ENCODE data around the gene P4HTM.
A peak's percentile ranks its signal among the peaks of the same experiment; 100 is the strongest.

P4HTM gene

DNA sequence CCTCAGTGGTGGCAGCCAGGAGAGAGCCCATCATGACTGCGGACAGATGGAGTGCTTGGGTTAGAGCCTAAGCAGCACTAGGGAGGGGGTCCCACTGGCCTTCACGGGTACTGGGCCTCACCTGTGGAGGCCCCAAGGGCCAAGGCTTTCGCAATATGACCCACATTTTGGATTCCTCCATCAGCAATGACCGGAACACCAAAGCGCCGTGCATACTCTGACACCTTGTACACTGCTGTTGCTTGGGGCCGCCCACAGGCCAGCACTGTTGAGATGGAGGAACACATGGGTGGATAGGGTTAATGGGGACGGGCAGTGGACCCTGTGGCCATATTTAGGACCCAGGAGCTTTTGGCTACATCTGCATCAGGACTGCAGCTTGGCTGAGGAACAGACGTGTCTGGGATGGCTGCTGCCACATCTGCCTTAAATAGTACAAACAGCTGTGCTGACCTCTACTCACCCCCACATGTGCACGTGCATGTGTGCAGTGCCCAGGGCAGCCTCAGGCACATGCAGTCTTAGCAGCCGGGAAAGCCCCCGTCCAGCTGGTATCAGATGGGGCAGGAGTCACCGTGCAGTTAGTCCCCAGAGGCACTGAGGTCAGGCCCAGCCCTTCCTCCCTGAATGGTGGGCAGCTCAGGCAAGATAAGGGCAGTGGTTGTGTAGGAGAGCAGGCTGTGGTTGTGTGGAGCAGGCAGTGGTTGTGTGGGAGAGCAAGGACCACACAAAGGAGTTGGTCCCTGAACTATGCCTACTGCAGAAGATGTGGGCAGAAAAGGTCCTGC is 35.2 kb downstream of the P4HTM start:
- TF ChIP-seq CTCF (IDR thresholded peaks at IDR 0.05; ENCODE audit: low read depth, low read length, missing control alignments): no peak
- DNase-seq (ENCODE audit: low read depth): no peak
- H3K4me3 ChIP-seq (ENCODE audit: low read depth, low read length): no peak overlapping the region

DNA sequence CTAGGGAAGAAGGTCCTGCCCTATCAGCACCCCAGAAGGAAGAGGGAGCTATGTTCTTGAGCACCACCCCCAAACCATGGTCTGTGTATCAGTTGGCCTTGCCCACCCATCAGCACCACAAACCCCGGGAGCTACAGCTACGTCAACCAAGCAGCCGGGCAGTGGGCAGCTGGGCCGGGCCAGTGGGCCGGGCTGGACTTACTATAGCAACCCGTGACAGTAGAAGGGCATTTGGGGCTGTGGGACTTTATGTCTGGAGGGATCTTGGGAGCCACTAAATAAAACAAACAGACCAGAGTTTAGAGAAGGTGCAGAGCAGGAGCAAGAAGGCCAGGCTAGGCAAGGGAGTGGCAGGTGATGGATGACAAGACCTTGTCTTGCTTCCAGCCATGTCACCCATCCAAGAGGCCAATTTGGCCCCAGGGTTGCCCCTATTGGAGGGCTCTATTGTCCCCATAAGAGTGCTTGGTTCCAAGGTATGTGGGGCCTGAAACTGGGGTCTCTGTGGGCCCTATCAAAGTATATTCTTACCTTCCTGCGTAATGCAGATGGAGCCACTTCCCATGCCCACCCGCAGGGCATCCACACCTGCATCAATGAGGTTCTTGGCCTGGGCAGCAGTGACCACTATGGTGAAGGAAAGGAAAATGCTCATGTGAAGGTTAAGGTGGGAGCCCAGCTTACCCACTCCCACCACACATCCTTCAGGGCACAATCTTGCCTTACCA is 35.9 kb downstream of the P4HTM start:
- H3K4me3 ChIP-seq (ENCODE audit: low read depth, low read length): no peak overlapping the region
- no peak for TF ChIP-seq CTCF (IDR thresholded peaks at IDR 0.05; ENCODE audit: low read depth, low read length, missing control alignments)
- no peak for DNase-seq (ENCODE audit: low read depth)

- no peak for DNase-seq (ENCODE audit: low read depth)
- no peak for TF ChIP-seq CTCF (IDR thresholded peaks at IDR 0.05; ENCODE audit: low read depth, low read length, missing control alignments)
- no peak overlapping the region for H3K4me3 ChIP-seq (ENCODE audit: low read depth, low read length)
Observed at GRCh38 chr3:49026536-49026935, 36.5 kb downstream of the P4HTM start.

DNA sequence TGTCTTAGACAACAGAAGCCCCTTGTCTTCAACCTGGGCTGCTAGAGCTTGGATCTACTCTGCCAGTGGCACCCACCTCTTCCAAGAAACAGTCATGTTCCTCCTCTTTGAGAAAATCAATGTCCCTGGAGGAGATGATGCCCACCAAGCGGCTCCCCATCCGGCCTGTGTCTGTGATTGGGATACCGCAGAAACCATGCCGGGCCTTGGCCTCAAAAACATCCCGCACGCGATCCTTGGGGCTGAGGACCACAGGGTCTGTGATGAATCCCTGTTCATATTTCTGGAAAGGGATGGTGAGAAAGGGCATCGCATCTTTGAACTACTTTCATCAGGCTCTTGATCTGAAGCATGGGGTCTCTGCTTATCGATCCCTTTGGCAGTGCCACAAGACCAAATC is 37.6 kb downstream of the P4HTM start:
- no peak overlapping the region; the same call in 1 of the 2 replicates for H3K4me3 ChIP-seq (ENCODE audit: low read depth, low read length)
- TF ChIP-seq CTCF (IDR thresholded peaks at IDR 0.05; ENCODE audit: low read depth, low read length, missing control alignments): no peak
- no peak for DNase-seq (ENCODE audit: low read depth)

GRCh38 chr3:49028298-49028672 is 38.2 kb downstream of the P4HTM start:
- no peak for TF ChIP-seq CTCF (IDR thresholded peaks at IDR 0.05; ENCODE audit: low read depth, low read length, missing control alignments)
- H3K4me3 ChIP-seq (ENCODE audit: low read depth, low read length): peak overlapping the region; percentile 87
- no peak for DNase-seq (ENCODE audit: low read depth)

DNA sequence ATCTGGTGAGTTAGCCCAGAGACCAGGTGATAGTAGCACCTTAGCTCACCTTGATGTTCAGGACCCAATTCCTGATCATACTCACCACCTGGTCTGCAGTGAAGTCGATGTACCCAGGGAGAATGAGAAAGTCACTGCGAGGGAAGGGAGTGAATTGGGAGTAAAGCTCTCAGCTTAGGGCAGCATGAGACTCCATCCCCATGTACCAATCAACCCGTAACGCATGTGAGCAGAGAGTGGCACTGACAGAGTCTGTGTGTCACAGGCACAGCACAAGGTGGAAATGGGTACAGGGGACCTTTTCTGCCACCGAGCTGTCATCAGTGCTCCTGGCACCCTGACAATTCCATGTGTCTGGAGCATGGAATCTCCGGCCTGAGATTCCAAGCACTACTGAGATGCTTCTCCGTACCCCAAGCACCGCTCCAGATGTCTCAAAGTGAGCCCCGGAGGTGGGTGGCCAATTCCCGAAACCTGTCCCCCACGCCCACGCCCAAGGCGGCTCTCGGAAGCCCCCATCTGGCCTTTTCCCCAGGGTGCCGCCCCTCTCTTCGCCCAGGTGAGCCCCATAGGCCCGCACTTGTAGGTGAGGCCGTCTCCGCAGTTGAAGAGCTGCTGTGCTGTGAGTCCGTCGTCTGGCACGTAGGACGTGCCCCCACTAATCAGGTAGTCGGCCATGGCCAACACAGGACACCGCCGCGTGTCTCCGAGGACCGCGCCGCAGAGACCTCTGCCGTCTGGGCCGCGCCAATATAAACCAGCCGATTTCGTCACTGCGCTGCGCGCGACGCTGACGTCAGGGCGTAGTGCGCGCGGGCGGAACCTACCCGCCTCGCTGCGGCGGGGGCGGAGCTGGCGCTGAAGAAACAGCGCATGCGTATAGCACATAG is 38.9 kb downstream of the P4HTM start, which contains the start of gene IMPDH2:
Gene IMPDH2 (minus strand): TSS at position 726 of the 890 bp plus-strand sequence. CDS start 48 bp downstream, at position 678.
- H3K4me3 ChIP-seq (ENCODE audit: low read depth, low read length): peak within 1 kb of the TSS; percentile 87
- peak; percentile 76 for DNase-seq (ENCODE audit: low read depth)
- no peak for TF ChIP-seq CTCF (IDR thresholded peaks at IDR 0.05; ENCODE audit: low read depth, low read length, missing control alignments)
